Astrocyte (in vitro differentiated cells and primary cell): ENCODE data around the gene TDRD15.

ENCODE experiments used
- CTCF ChIP-seq: IDR thresholded peaks from 2 replicates; pipeline ENCODE4 v1.5.1; 2011; ENCODE audit warnings: low read depth, mild to moderate bottlenecking, inconsistent platforms, low read length, moderate library complexity; ENCODE audit not compliant: insufficient read depth
- EZH2 ChIP-seq: IDR thresholded peaks from 2 replicates; pipeline ENCODE4 v1.6.1; 2012; ENCODE audit warnings: mild to moderate bottlenecking, low read length, inconsistent platforms; ENCODE audit not compliant: insufficient read depth

- TF ChIP-seq CTCF (no peak), EZH2 (no peak)
These were observed 26.4 kb upstream of the TDRD15 start for GRCh38 chr2:21097331-21097730.
